ENCODE data around the gene RPP30. TPM values are rescaled to one million over a fixed set of nuclear protein-coding genes. Genes with fewer than 3 reads are reported as not detected.

The RPP30 gene
- total RNA-seq (2014; rRNA removed; shearing (Covaris generic)) = 63.9 and 88.3 TPM in 2 replicates

DNA sequence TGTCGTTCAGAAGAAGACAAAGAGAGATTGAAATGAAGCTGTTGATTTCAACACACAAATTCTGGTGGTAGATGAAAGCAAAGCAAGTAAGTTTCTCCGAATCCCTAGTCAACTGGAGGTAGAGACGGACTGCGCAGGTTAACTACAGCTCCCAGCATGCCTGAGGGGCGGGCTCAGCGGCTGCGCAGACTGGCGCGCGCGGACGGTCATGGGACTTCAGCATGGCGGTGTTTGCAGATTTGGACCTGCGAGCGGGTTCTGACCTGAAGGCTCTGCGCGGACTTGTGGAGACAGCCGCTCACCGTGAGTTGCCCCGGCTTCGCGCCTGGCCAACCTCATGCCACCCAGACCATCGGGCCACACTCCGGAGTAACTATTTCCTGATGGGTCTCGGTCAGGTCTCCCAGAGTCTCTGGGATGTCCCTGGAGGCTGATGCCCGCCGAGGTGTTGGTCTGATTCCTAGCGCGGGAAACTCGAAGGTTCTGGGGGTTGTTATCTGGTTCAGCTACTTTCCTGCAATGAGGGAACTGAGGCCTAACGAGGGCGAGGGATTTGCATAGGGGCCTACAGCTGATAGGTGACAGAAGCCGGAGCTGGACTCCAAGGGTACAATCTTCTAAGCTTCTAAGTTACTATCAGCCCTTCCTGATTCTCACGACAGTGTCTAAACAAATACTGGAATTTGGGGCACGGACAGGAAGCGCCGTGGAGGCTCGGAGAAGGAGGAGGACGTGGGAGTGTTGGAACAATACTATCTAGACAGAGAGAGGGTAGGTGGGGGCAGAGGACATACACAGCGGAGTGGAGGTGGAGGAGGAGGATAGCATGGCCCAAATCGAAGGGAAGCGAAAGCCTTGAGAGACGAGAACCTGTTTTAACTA lies at the start of gene RPP30:
RPP30 (plus strand) TSS at position 209 of the 882 bp plus-strand sequence; CDS start at position 222, 13 bp downstream.
- peak; percentile 87 for DNase-seq (ENCODE audit: low spot score)
- in situ Hi-C loops (cut with HindIII; ENCODE audit: low sequenced_read_pairs) = no loop called here

DNA sequence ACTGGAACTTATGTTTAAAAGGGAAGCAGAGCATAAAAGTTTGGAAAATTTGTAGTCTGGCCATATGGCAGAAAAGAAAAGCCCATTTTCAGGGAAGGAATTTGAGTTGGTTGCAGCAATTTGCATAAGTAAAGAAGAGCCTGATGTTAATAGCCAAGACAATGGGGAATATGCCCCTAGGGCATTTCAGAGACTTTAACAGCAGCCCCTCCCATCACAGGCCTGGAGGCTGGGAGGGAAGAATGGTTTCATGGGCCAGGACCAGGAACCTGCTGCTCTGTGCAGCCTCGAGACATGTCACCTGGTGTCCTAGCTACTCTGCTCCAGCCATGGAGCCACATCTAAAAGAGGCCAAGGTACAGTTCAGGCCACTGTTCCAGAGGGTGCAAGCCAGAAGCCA lies 49.3 kb upstream of the RPP30 start:
- no peak for DNase-seq (ENCODE audit: low spot score)
- in situ Hi-C loops (cut with HindIII; ENCODE audit: low sequenced_read_pairs) = no loop called here

DNA sequence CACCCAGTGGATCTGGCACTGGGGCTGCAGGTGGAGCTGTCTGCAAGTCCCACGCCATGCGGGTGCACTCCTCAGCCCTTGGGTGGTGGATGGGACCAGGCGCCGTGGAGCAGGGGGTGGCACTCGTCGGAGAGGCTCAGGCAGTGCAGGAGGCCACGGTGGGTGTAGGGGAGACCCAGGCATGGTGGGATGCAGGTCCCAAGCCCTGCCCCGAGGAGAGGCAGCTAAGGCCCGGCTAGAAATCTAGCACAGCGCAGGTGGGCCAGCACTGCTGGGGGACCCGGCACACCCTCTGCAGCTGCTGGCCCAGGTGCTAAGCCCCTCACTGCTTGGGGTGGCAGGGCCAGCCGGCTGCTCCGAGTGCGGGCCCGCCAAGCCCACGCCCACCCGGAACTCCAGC lies 39.7 kb upstream of the RPP30 start:
- no peak for DNase-seq (ENCODE audit: low spot score)
- in situ Hi-C loops (cut with HindIII; ENCODE audit: low sequenced_read_pairs) = no loop called here

DNA sequence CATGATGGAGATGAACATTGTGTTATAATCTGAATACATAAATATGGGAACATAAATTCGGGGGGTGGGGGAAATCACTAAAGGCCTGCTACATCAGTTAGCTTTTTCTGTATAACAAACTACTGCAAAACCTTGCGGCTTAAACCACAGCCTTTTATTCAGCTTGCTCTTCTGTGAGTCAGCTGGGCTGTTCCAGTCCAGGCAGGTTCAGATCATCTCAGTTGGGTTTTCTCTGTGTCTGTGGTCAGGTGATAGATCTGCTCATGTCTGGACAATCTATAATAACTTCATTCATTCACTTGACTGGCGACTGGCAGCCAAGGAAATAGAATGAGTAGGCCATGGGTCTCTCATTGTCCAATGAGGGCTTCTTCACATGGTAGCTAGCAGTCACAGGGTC lies 37.4 kb upstream of the RPP30 start:
- no peak for DNase-seq (ENCODE audit: low spot score)
- in situ Hi-C loops (cut with HindIII; ENCODE audit: low sequenced_read_pairs) = no loop called here

DNA sequence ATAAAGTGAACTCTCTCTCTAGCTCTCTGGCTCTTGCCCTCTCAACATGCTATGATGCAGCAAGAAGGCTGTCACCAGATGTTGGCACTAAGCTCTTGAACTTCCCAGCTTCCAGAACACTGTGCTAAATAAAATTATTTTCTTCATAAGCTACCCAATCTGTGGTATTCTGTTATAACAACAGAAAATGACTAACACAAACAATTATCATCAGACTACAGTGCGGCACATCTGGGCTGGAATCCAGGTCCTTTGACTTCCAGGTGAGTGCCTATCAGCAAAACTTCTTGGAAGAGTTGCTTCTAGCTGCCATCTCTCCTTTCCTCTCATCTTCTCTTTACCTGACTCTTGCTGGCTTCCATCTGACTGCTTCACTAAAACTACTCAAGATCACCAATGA lies 34.3 kb upstream of the RPP30 start:
- no peak for DNase-seq (ENCODE audit: low spot score)
- in situ Hi-C loops (cut with HindIII; ENCODE audit: low sequenced_read_pairs) = no loop called here

DNA sequence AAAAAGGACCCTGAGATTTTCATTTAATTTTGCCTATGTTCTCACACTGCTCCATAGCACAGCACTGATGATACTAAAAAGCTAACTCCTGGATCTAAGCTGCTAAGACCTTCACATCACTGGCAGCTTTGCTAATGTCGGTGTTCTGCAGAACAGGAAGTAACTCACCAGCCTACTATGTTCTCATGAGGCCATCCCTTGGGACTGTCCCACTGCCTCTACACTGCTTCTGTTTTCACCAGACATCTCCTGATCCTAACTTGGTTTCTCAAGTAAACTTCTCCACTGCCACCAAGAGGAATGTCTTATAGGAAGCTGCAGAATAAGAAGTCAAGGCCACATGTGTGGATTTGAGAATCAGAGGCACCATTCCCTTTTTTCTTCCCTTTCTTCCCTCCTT lies 29.0 kb upstream of the RPP30 start:
- DNase-seq (ENCODE audit: low spot score) = no peak
- in situ Hi-C loops (cut with HindIII; ENCODE audit: low sequenced_read_pairs) = no loop called here

DNA sequence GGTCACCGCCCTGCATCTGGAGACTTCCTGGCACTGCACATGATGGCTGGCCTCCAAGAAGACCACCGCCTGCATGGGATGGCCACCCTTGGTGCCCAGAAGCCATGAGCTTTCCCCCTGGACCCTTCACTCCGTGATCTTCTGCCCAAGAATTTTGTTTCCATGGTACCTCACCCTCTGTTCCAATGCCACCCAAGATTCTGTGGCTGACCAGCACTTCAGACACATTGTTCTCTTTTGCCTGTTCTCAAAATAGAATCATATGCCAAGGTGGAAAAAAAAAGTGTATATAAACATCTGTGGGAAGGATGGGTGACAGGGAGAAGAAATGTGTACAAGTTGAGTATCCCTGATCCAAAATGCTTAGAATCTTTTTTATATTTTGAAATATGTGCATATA lies 26.0 kb upstream of the RPP30 start:
- in situ Hi-C loops (cut with HindIII; ENCODE audit: low sequenced_read_pairs) = no loop called here

DNA sequence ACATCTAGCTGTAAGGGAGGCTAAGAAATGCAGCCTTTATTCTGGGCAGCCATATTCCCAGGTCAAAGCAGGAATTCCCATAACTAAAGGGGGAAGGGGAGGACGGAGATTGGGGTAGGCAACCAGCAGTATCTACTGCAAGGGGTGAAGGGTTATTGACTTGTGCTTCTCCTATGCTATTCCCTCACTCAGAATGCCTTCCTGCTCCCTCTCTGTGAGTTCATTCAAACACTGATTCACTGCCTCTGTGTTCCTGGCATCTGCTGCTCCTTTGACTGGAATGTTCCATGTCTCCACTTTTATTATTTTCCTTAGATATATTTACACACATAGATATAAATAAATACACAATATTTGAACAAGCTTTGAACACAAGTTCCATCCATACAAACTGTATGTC lies 25.0 kb upstream of the RPP30 start:
- no peak for DNase-seq (ENCODE audit: low spot score)

More for the DNA sequence above, 26.0 kb upstream of the RPP30 start:
- no peak for DNase-seq (ENCODE audit: low spot score)

DNA sequence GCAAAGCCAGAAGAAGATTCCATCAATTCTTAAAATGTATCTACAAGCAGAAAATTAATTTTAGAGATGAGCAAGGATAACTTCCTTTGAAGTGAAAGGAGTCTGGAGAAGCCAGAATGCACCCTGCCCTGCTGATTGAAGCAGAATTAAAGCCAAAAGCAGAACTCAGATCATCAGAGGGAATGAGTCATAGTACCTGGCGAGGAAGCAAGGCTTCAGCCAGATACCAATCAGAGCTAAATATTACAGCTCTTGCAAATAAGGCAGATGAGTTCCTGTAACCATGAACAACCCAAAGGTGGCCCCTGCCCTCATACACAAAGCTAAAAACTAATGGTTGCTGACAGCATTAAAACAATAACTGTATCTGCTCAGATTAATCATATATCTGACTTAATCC lies 24.3 kb upstream of the RPP30 start:
- no peak for DNase-seq (ENCODE audit: low spot score)
- in situ Hi-C loops (cut with HindIII; ENCODE audit: low sequenced_read_pairs) = no loop called here

More for the DNA sequence above, 25.0 kb upstream of the RPP30 start:
- in situ Hi-C loops (cut with HindIII; ENCODE audit: low sequenced_read_pairs) = no loop called here

DNA sequence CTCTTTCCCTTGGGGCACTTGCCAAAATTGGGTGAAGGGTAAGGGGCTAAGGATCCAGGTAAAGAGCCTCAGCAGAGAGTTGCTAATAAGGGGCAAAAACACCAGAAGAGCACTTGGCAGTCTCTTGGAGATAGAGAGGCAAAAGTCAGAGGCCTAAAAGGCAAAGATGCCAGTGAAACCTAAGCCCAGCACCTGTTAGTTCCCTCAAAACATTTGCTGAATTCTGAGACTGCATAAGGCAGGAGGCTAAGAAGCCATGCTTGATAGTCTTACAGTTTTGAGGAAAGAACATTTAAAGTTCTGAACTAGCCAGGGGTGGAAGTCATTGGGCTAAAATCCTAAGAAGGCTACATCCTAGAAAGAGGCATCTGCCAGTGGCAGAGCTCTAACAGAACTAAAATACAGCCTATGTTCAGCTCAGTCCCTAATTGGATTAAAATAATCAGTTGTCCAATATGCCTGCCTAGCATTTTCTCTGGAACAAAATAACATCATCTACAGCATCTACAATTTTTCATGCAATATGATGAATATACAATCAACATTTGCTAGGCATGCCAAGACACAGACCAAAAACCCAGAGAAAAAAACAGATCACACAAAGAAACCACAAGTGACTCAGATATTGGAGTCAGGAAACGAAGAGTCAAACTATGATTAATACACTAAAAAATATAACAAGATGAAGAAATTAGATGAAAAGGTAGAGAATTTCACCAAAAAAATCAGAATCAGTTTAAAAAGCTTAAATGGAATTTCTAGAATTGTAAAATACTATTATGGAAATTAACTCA lies 21.6 kb upstream of the RPP30 start:
- in situ Hi-C loops (cut with HindIII; ENCODE audit: low sequenced_read_pairs) = no loop called here
- DNase-seq (ENCODE audit: low spot score) = no peak

DNA sequence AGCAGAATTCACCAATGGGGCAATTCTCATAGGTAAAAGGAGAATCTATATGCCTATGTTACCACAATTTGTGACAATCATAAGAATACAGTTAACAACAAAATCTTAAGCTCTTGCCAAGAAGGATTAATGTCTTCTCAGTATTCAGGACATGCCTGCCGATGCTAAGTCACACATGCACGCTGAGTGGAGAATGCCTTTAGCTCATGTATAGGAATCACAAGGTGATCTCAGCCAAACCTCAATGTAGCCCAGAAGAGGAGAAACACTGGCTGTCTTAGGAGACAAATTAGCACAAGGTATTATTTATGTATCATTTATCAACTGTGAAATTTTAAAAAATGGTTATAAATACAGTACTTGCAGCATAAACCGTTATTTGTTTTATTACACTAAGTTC lies 16.6 kb upstream of the RPP30 start:
- in situ Hi-C loops (cut with HindIII; ENCODE audit: low sequenced_read_pairs) = no loop called here

DNA sequence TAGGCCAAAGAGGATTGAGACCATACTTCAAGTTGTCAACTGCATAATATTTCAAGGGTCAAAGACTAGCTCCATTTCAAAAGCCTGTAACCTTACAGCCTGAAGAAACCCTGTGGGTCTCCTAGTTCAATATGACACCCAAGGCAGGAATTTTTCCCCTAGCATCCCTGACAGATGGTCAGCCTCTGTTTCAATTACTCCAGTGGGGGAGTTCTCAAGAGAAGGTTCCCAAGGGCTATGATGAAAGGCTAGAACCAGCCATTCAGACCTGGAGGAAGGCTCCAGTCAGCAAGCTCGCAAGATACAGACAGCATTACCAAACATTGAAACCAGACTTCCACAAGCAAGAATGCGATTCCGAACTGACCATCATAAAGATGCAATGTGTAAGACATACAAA lies 15.5 kb upstream of the RPP30 start:
- DNase-seq (ENCODE audit: low spot score) = no peak
- in situ Hi-C loops (cut with HindIII; ENCODE audit: low sequenced_read_pairs) = no loop called here

More for the DNA sequence above, 16.6 kb upstream of the RPP30 start:
- DNase-seq (ENCODE audit: low spot score) = no peak

DNA sequence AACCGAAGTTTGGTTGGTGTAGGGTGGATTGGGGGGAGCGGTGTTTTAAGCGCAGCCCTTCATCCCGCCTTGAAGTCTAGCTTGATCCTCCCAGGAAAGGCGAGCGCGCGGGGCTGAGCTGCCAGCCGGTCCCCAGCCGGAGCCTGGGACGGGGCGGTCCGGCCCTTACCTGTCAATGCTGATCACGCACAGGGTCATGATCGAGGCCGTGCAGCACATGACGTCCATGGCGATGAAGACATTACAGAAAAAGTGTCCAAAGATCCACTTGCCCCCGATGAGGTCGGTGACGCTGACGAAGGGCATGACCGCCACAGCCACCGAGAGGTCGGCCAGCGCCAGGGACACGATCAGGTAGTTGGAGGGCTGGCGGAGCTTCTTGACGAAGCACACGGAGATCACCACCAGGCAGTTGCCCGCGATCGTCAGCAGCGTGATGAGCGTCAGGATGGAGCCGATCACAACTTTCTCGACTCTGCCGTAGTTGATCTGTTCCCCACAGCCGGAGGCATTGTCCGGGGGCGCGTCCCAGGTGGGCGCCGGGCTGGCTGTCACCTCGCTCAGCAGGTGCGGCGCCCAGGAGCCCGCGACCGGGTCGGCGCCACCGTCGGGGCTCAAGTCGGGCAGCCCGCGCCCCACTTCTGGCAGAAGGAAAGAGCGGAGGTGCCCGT lies 14.7 kb upstream of the RPP30 start:
- DNase-seq (ENCODE audit: low spot score) = no peak
- in situ Hi-C loops (cut with HindIII; ENCODE audit: low sequenced_read_pairs) = no loop called here

DNA sequence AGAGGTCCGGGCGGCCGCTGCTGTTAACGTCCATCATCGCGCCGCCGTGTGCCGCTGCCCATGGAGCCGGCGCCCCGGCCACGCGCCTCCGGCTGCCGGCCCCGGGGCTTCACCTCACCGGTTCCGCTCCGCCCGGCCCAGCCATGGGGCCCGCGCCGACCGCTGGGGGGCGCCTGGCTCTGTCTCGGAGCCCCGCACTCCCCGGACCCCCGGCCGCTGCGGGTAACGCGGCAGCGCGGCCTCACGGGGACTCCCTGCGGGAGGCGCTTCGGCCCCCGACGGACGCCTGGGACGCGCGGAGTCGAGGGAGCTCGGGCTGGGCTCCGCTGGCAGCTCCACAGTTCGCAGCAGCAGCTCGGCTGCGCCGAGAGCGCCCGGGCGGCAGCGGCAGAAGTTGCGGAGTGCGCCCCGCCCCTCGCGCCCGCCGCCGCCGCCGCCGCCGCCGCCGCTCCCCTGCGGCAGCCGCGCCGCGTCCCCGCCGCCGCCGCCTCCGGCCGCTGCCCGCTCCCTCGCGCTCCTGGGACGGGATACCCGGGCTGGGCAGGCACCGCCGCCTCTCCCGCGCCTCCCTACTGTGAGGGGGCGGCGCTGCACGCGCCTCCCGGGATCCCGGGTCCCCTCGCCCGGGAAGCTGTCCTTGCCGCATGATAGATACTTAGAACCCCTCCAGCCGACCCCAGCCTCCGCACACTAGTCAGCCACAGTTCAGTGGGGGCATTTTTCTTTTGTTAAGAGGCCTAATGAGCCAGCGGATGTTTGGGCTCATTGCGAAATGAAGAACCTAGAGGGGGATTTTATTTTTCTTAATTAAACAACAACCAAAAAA lies 13.9 kb upstream of the RPP30 start, which contains the start of gene HTR7:
HTR7 (minus strand) TSS at position 405 of the 826 bp plus-strand sequence; CDS start at position 37, 368 bp downstream.
- in situ Hi-C loops (cut with HindIII; ENCODE audit: low sequenced_read_pairs) = no loop called here
- no peak for DNase-seq (ENCODE audit: low spot score)

DNA sequence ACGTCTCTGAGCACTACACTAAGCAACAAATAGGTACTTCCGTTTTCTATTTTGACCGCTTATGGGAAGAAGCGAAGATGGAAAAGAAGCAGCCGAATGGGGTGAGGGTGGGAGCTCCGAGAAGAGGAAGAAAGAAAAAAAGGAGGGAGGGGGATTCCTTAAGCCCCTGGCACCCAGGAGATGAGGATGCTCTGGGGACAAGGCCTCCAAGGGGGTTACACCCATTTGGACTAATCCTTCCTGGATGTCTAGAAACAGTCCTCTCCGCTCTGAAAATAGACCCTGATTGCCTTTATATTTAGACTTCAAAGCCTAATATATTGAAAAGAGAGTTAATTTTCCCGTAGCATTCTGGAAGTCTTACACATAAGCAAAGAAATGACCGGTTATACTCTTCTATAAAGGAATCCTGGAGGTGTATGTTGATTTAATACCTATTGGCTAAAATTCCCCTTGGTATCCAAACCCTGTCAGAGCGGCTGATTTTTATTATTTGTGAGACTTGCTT lies 13.3 kb upstream of the RPP30 start:
- in situ Hi-C loops (cut with HindIII; ENCODE audit: low sequenced_read_pairs) = no loop called here
- DNase-seq (ENCODE audit: low spot score) = no peak

DNA sequence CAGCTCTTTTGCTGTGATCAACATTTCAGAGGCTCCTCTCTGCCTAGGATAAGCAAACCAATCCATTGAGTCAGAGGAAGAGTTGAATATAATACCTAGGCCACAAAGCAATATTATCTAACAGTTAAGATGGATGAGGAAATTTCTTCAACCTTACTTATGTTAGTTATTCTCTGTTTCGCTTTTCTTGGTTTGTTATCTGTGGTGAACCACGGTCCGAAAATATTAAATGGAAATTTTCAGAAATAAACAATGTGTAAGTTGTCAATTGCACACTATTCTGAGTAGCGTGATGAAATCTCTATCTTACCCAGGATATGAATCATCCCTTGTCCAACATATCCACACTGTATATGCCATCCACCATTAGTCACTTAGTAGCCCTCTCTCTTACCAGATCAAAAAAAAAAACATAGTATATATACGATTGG lies 12.4 kb upstream of the RPP30 start:
- in situ Hi-C loops (cut with HindIII; ENCODE audit: low sequenced_read_pairs) = no loop called here
- DNase-seq (ENCODE audit: low spot score) = no peak

DNA sequence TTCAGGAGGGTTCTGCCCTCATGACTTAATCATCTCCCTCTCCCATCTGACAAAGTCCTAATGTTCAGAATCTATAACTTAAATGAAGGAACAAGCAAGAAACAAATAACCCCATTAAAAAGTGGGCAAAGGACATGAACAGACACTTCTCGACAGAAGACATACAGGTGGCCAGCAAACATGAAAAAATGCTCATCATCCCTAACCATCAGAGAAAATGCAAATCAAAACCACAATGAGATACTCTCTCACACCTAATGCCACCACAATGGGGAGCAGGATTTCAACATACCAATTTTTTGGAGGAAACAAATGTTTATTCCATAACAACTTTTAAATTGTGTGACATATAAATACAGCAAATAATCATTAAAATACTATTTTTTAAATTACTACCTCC lies 11.0 kb upstream of the RPP30 start:
- in situ Hi-C loops (cut with HindIII; ENCODE audit: low sequenced_read_pairs) = no loop called here

DNA sequence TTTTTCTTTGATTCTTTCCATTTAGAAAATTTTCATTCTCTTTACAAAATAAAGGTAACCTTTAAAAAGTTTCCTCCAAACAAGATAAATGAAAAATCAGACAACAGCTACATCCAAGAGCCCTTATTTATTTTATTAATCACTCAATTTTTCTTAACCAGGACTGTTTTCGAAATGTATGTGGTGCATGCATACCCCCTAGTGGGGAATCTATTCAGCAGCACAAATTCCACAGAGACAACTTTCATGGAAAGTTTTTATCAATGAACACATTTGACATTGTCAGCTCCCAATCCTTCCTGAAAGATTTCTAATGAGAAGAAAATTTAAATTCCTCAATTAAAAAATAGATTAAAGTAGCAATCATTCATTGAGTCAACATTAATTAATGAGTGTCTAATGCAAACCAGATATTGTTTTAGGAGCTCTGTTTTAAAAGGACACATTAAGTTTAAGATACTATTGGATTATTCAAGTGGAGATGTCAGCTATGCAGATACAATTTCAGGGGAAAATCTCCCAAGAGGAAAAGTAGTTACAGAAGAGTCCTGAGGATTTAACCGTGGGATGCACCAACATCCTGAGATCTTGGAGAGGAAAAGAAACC lies 8.8 kb upstream of the RPP30 start:
- DNase-seq (ENCODE audit: low spot score) = no peak
- in situ Hi-C loops (cut with HindIII; ENCODE audit: low sequenced_read_pairs) = no loop called here

More for the DNA sequence above, 11.0 kb upstream of the RPP30 start:
- no peak for DNase-seq (ENCODE audit: low spot score)
